GM13976 (cell line): ENCODE data around the gene BCAS3.

Experiments
- DNase-seq: peaks from one replicate; pipeline ENCODE4 v3.0.0; 2012; ENCODE audit warnings: low spot score
- CTCF ChIP-seq: IDR thresholded peaks from 2 replicates; pipeline ENCODE4 v1.5.1; 2012; ENCODE audit warnings: borderline replicate concordance, mild to moderate bottlenecking; ENCODE audit not compliant: insufficient read depth; ENCODE audit errors: extremely low read depth, missing control alignments, control extremely low read depth
- in situ Hi-C: fragments of 300-500 bp; cut with MboI; formaldehyde crosslinking; loops from one replicate; pipeline ENCODE4 v1.12.0; 2022; ENCODE audit warnings: low sequenced_read_pairs, mixed read lengths, inconsistent platforms; ENCODE audit not compliant: unreplicated experiment

The BCAS3 gene

GRCh38 chr17:61415374-61416210, 737.9 kb downstream of the BCAS3 start:
- in situ Hi-C loops, result loop anchor here (25.0 kb wide), 1 partner anchor 422 kb away; no protein-coding TSS in a partner anchor
- no peak for DNase-seq

GRCh38 chr17:61416211-61416539, 738.5 kb downstream of the BCAS3 start:
- in situ Hi-C loops, result loop anchor here (25.0 kb wide), 1 partner anchor 421 kb away; no protein-coding TSS in a partner anchor
- DNase-seq, result no peak
- no peak for TF ChIP-seq CTCF

More at GRCh38 chr17:61415374-61416210, 737.9 kb downstream of the BCAS3 start:
- no peak for TF ChIP-seq CTCF

- peak; percentile 89 for DNase-seq
- peak; percentile 92 for TF ChIP-seq CTCF
- in situ Hi-C loops, result loop anchor here (25.0 kb wide), 1 partner anchor 421 kb away; no protein-coding TSS in a partner anchor
Measured at GRCh38 chr17:61416540-61417363, 739.1 kb downstream of the BCAS3 start.

GRCh38 chr17:61418449-61418848, 740.8 kb downstream of the BCAS3 start:
- in situ Hi-C loops, result loop anchor here (25.0 kb wide), 1 partner anchor 419 kb away; no protein-coding TSS in a partner anchor
- no peak for DNase-seq
- no peak for TF ChIP-seq CTCF

GRCh38 chr17:61419496-61420046, 741.9 kb downstream of the BCAS3 start:
- no peak for TF ChIP-seq CTCF
- DNase-seq, result no peak
- in situ Hi-C loops, result loop anchor here (10.0 to 25.0 kb wide), 2 partner anchors 135 to 418 kb away; no protein-coding TSS in a partner anchor

- DNase-seq, result no peak
- no peak for TF ChIP-seq CTCF
- in situ Hi-C loops, result loop anchor here (10.0 to 25.0 kb wide), 2 partner anchors 135 to 417 kb away; no protein-coding TSS in a partner anchor
Measured at GRCh38 chr17:61420052-61420451, 742.4 kb downstream of the BCAS3 start.
